Duodenal mucosa (tissue), 2 donors: Measurements from ENCODE around the gene AHI1.

ENCODE experiments used
- H3K27ac ChIP-seq: one replicate; pipeline ENCODE4 v1.7.0; 2013; ENCODE audit warnings: low read depth, low read length
- H3K27me3 ChIP-seq, 2 donors: one replicate each; pipeline ENCODE4 v1.7.0; 2013; ENCODE audit warnings: low read length in 2 of 2, control low read depth in 1 of 2; ENCODE audit not compliant: insufficient read depth in 2 of 2, control insufficient read depth in 1 of 2
- H3K36me3 ChIP-seq, 2 donors: one replicate each; pipeline ENCODE4 v1.7.0; 2013; ENCODE audit warnings: low read length in 2 of 2, control low read depth in 1 of 2; ENCODE audit not compliant: insufficient read depth in 2 of 2, control insufficient read depth in 1 of 2
- H3K4me1 ChIP-seq, 2 donors: one replicate each; pipeline ENCODE4 v1.7.0; 2013; ENCODE audit warnings: low read length in 2 of 2, control low read depth in 1 of 2; ENCODE audit not compliant: insufficient read depth in 2 of 2, control insufficient read depth in 1 of 2
- H3K4me3 ChIP-seq, 2 donors: one replicate each; pipeline ENCODE4 v1.7.0; 2013; ENCODE audit warnings: low read length in 2 of 2, low read depth in 1 of 2
- H3K9ac ChIP-seq, 2 donors: one replicate each; pipeline ENCODE4 v1.7.0; 2013; ENCODE audit warnings: low read length in 2 of 2, low read depth in 1 of 2
- H3K9me3 ChIP-seq, 2 donors: one replicate each; pipeline ENCODE4 v1.7.0; 2013; ENCODE audit warnings: low read length in 2 of 2, control low read depth in 1 of 2; ENCODE audit not compliant: control insufficient read depth in 1 of 2

Gene AHI1

DNA sequence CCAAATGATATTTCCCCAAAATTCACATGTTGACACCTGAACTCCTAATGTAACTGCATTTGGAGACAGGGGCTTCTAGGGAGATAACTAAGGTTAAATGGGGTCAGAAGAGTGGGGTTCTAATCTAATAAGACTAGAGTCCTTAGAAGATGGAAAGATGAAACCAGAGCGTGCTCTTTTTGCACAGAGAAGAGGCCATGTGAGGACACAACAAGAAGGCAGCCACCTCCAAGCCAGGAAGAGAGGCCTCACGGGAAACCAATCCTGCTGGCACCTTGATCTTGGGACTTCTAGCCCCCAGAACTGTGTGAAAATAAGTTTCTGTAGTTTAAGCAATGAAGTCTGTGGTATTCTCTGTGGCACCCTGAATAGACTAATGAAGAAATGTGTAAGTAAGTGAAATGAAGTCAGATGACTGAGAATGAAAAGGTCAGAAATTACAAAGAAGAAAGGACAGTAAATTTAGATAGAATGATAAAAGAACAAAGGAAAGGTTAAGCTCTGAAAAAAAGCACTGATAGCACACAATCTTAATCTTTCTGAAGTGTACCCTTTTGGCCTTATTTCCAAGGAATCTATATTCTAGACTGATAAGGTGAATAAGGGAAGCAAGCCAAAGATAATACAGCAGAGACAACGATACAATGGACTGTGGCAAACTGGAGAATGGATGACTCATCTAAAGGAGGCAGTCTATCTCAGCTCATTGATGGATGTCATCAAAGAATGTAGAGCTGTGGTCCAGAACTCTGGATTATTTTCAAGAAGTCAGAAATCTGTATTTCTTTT is 206.1 kb downstream of the AHI1 start:
- Histone ChIP-seq H3K4me3 (no peak overlapping the region), H3K27ac (no peak overlapping the region), H3K4me1 (no peaks in the 10 kb centered on the region), H3K36me3 (peaks cover 0 to 3% of the 10 kb centered on the region in 2 donors), H3K9ac (no peak overlapping the region), H3K9me3 (no peaks in the 10 kb centered on the region), H3K27me3 (no peaks in the 10 kb centered on the region)

DNA sequence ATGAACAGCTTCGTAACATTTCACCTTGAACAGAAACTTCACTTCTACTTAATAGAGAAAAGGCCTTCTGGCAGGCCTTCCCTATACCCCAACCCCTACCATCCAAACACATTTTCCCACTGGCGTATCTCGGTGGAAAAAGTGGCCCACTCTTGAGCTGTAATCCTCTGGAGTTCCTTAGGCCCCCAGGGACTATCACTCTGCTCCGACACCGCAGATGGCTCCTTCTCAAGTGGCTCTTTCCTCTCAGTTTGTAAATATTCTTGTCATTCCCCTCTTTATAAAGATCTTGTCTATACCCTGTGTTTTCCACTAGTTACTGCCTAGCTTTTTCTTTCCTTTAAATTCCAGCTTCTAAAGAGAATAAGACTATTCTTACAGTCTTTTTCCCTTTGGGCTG is 207.7 kb downstream of the AHI1 start:
- H3K9me3 ChIP-seq = no peaks in the 10 kb centered on the region
- H3K4me3 ChIP-seq = no peak overlapping the region
- no peak overlapping the region for H3K27ac ChIP-seq
- no peaks in the 10 kb centered on the region for H3K4me1 ChIP-seq
- H3K27me3 ChIP-seq = no peaks in the 10 kb centered on the region
- H3K9ac ChIP-seq = no peak overlapping the region
- H3K36me3 ChIP-seq = peaks cover 0 to 3% of the 10 kb centered on the region in 2 donors

DNA sequence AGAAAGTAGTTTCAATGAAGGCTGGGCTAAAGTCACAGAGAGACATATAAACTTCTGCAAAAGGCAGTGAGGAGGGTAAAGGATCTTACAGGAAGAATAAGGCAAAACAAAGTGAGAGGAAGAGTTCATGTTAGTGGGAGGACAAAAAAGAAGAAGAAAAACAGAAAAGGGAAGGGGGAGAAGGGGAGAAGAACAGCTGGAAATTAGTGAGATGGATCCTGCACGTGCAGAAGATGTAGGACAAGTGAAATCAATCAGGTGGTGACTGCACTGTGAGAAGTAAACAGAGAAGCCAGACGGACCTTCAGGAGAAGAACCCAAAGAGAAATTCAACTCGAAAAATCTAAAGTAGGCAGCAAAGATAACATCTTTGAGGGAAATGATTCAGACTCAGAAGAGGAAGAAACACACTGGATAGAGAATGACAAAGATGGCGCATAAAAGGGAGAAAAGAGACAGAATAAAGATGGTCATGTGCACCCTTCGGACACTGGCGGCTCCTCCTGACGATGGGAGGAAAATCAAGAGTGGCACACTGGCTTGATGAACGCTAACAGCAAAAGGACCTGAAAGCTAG is 210.5 kb downstream of the AHI1 start:
- peaks cover 0 to 3% of the 10 kb centered on the region in 2 donors for H3K36me3 ChIP-seq
- H3K9ac ChIP-seq = no peak overlapping the region
- no peak overlapping the region for H3K27ac ChIP-seq

DNA sequence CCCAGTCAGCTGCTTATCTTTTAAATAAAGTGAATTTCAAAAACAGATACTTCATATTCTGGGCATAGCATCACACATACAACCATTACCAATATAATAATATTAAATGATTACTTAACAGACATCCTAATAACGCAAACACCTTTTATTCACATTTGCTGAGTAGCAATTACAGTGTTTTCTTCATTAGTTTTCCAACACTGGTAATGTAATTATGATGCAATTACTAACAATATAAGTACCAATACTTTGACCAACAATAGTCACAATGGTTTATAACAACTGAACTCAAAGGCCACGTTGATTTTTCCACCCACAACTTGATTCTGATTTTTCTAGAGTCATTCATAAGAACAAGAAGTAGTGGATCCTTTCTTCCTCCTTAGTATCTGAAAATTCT is 212.4 kb downstream of the AHI1 start:
- Histone ChIP-seq H3K36me3 (peaks cover 0 to 3% of the 10 kb centered on the region in 2 donors), H3K27ac (no peak overlapping the region), H3K9ac (no peak overlapping the region), H3K27me3 (no peaks in the 10 kb centered on the region), H3K9me3 (no peaks in the 10 kb centered on the region), H3K4me3 (no peak overlapping the region), H3K4me1 (no peaks in the 10 kb centered on the region)

More for the DNA sequence above, 210.5 kb downstream of the AHI1 start:
- H3K9me3 ChIP-seq = no peaks in the 10 kb centered on the region
- no peak overlapping the region for H3K4me3 ChIP-seq
- no peaks in the 10 kb centered on the region for H3K4me1 ChIP-seq
- no peaks in the 10 kb centered on the region for H3K27me3 ChIP-seq

DNA sequence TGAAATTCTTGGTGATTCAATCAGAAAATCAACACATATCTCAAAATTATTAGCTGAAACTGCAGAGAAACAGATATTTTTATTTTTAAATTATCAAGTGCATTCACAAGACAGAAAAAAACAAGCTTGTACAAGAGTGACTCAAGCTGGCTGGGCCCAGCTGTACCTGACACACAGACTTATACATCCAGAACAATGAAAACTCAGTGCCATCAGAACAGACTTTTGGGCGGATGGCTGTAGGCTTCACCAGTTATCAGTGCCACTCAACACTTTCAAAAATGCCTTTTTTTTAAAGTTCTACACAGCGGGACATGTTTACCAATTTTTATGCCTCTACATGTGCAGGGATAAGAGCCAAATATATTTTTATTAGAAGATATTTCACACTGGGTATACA is 213.6 kb downstream of the AHI1 start:
- no peaks in the 10 kb centered on the region for H3K9me3 ChIP-seq
- no peak overlapping the region for H3K4me3 ChIP-seq

DNA sequence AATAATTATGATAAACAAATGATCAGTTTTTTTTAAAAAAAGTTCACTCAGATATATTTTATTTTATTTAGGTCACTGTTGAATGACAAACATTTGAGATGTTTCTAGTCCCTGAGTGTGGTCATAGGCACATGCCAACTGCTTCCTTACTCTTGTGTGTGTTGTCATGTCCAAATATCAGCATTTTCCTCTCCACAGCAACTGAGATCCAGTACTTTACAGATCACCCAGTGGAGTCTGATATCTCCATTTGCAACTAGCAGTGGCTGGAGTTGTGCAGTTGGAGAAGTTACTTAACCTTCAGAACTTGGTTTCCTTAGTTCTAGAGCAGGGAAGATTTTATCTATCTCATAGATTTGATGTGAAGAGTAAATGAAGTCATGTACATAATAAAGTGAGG is 215.1 kb downstream of the AHI1 start:
- Histone ChIP-seq H3K27me3 (no peaks in the 10 kb centered on the region), H3K4me1 (no peaks in the 10 kb centered on the region), H3K4me3 (no peak overlapping the region), H3K9me3 (no peaks in the 10 kb centered on the region), H3K36me3 (peaks cover 0 to 1% of the 10 kb centered on the region in 2 donors), H3K9ac (no peak overlapping the region), H3K27ac (no peak overlapping the region)

More for the DNA sequence above, 213.6 kb downstream of the AHI1 start:
- H3K27me3 ChIP-seq = no peaks in the 10 kb centered on the region
- H3K4me1 ChIP-seq = no peaks in the 10 kb centered on the region
- no peak overlapping the region for H3K27ac ChIP-seq
- no peak overlapping the region for H3K9ac ChIP-seq
- H3K36me3 ChIP-seq = peaks cover 0 to 3% of the 10 kb centered on the region in 2 donors

DNA sequence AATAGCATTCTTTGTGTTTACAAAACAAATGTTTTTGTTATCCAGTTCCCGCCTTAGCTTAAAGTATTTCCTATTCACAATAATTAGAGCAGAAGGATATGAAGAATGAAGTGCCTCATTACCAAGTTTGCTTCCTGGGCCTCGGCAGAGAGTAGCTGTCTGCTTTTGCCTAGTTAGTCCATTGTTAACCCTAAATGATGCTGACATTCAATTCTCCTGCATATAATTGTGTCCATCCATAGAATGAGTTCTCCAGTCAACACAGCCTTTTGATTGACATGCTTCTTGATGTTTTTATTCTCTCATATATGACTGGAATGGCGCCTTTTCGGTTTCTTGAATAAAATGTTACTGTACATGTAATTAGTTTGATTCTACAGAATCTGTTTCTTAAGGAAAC is 215.6 kb downstream of the AHI1 start:
- H3K36me3 ChIP-seq = no peaks in the 10 kb centered on the region
- no peak overlapping the region for H3K27ac ChIP-seq
- no peak overlapping the region for H3K4me3 ChIP-seq
- H3K9ac ChIP-seq = no peak overlapping the region
- H3K27me3 ChIP-seq = no peaks in the 10 kb centered on the region
- no peaks in the 10 kb centered on the region for H3K9me3 ChIP-seq
- no peaks in the 10 kb centered on the region for H3K4me1 ChIP-seq

DNA sequence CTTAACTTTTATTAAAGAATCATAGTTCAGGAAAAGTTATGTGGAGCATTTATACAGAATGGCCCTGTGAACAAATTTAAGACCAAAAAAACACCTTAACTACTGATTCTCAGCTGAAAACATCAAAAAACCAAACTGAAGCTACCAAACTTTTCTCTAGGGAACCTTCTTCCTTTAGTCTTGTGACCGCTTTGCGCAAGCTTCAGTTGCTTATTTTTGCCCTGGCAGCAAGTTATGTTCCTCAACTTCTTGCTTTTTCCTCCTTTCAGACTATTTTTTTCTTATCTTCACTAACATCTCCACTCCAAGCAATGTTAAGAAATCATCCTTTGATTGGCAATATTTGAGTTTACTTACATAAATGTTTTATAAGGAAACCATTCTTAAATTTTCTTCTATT is 216.3 kb downstream of the AHI1 start:
- H3K27me3 ChIP-seq = no peaks in the 10 kb centered on the region
- no peak overlapping the region for H3K9ac ChIP-seq
- H3K27ac ChIP-seq = no peak overlapping the region
- no peaks in the 10 kb centered on the region for H3K36me3 ChIP-seq
- no peaks in the 10 kb centered on the region for H3K4me1 ChIP-seq
- no peaks in the 10 kb centered on the region for H3K9me3 ChIP-seq
- no peak overlapping the region for H3K4me3 ChIP-seq

DNA sequence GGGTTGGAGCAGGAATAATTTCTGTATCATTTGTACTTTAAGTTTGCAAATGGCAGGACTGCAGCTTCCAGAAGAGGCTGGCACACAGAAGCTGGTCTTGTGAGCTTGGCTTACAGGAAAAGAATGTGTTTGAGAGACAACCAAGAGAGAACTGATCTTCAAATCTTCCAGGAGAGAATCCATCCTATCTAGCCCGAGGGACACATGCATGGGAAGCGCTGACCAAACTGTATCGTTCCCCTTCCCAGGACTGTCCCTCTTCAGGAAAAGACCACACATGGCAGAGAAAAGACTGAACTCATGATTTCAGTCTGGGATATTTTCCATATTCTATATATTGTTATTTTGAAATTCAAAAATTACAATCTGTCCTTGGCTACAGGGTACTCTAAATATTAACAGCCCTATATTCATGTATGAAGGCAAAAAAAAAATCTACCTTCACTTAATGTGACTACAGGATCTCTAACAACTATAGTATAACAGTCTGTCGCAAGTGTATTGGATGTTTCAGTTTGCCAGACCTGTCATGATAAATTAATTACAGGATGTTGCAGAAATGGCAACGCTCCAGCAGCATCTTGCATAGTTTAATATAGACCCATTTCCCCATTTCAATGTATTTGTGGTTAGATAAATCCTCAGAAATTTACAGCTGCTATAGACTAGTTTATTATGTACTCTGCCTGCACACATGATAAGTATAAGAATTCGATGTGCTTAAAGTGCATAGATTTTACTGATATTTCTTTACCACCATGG is 217.0 kb downstream of the AHI1 start:
- no peak overlapping the region for H3K4me3 ChIP-seq
- no peaks in the 10 kb centered on the region for H3K9me3 ChIP-seq
- H3K4me1 ChIP-seq = no peaks in the 10 kb centered on the region
- no peaks in the 10 kb centered on the region for H3K36me3 ChIP-seq
- H3K9ac ChIP-seq = no peak overlapping the region
- no peaks in the 10 kb centered on the region for H3K27me3 ChIP-seq
- no peak overlapping the region for H3K27ac ChIP-seq

DNA sequence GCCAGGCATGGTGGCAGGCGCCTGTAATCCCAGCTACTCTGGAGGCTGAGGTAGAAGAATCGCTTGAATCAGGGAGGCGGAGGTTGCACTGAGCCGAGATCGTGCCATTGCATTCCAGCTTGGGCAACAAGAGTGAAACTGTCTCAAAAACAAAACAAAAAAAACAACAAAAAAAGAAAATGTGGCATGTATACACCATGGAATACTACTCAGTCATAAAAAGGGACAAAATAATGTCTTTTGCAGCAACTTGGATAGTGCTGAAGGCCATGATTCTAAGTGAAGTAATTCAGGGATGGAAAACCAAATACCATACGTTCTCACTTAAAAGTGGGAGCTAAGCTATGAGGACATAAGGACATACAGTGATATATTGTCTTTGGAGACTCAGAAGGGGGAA is 220.1 kb downstream of the AHI1 start:
- no peaks in the 10 kb centered on the region for H3K9me3 ChIP-seq
- H3K27me3 ChIP-seq = no peaks in the 10 kb centered on the region
- H3K4me1 ChIP-seq = no peaks in the 10 kb centered on the region
- H3K36me3 ChIP-seq = no peaks in the 10 kb centered on the region
- H3K4me3 ChIP-seq = no peak overlapping the region
- H3K9ac ChIP-seq = no peak overlapping the region
- no peak overlapping the region for H3K27ac ChIP-seq
